Uterus (tissue), 4 donors: ENCODE results near the gene METTL26. TPM values are rescaled to one million over a fixed set of nuclear protein-coding genes. Genes with fewer than 3 reads are reported as not detected.

Experiments
- DNase-seq, 2 donors: peaks; one replicate each; pipeline ENCODE4 v3.0.0-alpha.2; 2019 to 2020
- H3K27ac ChIP-seq, 2 donors: fragments of 200-600 bp; sonication (generic); 1 replicate in 1 of 2; 2 replicates in 1 of 2; pipeline ENCODE4 v1.5.1; 2016 to 2018
- H3K27me3 ChIP-seq, 2 donors: fragments of 200-600 bp; sonication (generic); one replicate each; pipeline ENCODE4 v1.5.1; 2018 to 2019; ENCODE audit warnings: control low read depth in 1 of 2
- H3K36me3 ChIP-seq, 2 donors: fragments of 200-600 bp; sonication (generic); one replicate each; pipeline ENCODE4 v1.5.1; 2019; ENCODE audit warnings: control low read depth in 1 of 2
- H3K4me1 ChIP-seq, 2 donors: fragments of 200-600 bp; sonication (generic); one replicate each; pipeline ENCODE4 v1.5.1; 2018 to 2019; ENCODE audit warnings: control low read depth in 1 of 2
- H3K4me3 ChIP-seq, 2 donors: fragments of 200-600 bp; sonication (generic); 1 replicate in 1 of 2; 2 replicates in 1 of 2; pipeline ENCODE4 v1.5.1; 2018 to 2019; ENCODE audit warnings: mild to moderate bottlenecking in 1 of 2
- H3K9me3 ChIP-seq, 2 donors: fragments of 200-600 bp; sonication (generic); one replicate each; pipeline ENCODE4 v1.5.1; 2019; ENCODE audit warnings: control low read depth in 1 of 2
- CTCF ChIP-seq, 4 experiments: fragments of 200-600 bp in 2 of 4; fragments of 450-650 bp in 2 of 4; sonication (generic) in 2 of 4; IDR thresholded peaks; one replicate each; pipeline ENCODE4 v1.5.1; 2016 to 2019; ENCODE audit warnings: antibody characterized with exemption in 4 of 4, mild to moderate bottlenecking in 2 of 4, moderate library complexity in 1 of 4
- POLR2A ChIP-seq, 2 donors: fragments of 450-650 bp; IDR thresholded peaks; one replicate each; pipeline ENCODE4 v1.6.1; 2016; ENCODE audit warnings: antibody characterized with exemption in 2 of 2, mild to moderate bottlenecking in 1 of 2, moderate library complexity in 1 of 2
- intact Hi-C: fragments of 100-400 bp; cut with DNase I; formaldehyde crosslinking; loops from one replicate; pipeline ENCODE4 v1.15.1; 2023; ENCODE audit warnings: low total_unique reads
- total RNA-seq, 4 donors: library from RNA; depleted of rRNA in 3 of 4; stranded (reverse); fragments of >200 nt in 3 of 4; gene quantifications; one replicate each; pipeline versions ENCODE4 v1.1.0 to v1.2.4, GENCODE V29; 2014 to 2023
- donor health status: DM: yes; HTN: yes; CAD: no.

Gene METTL26
- total RNA-seq, 4 donors from 2014 or later = 29.5 to 171 (median 97.1) TPM

- Histone ChIP-seq H3K9me3 (no peaks in the 10 kb centered on the region), H3K4me1 (peaks cover 0 to 5% of the 10 kb centered on the region in 2 donors), H3K27me3 (no peaks in the 10 kb centered on the region), H3K27ac (peak overlapping the region; percentile 89 to 93), H3K4me3 (no peak overlapping the region), H3K36me3 (no peaks in the 10 kb centered on the region)
- DNase-seq = peak in 1 of 2 donors; percentile 25
- TF ChIP-seq POLR2A (IDR thresholded peaks at IDR 0.05) (no peak), CTCF (IDR thresholded peaks at IDR 0.05) (no peak)
- intact Hi-C loops = no loop called here
These were observed 10.8 kb downstream of the METTL26 start for GRCh38 chr16:625117-625976.

- no peaks in the 10 kb centered on the region for H3K27me3 ChIP-seq
- intact Hi-C loops = no loop called here
- H3K36me3 ChIP-seq = no peaks in the 10 kb centered on the region
- H3K27ac ChIP-seq = peak overlapping the region in 1 of 2 donors; percentile 93
- no peaks in the 10 kb centered on the region for H3K9me3 ChIP-seq
- DNase-seq = no peak
- no peak overlapping the region for H3K4me3 ChIP-seq
- peaks cover 0 to 5% of the 10 kb centered on the region in 2 donors for H3K4me1 ChIP-seq
- TF ChIP-seq POLR2A (IDR thresholded peaks at IDR 0.05) (no peak), CTCF (IDR thresholded peaks at IDR 0.05) (no peak)
These were observed 11.5 kb downstream of the METTL26 start for GRCh38 chr16:624526-625070.

GRCh38 chr16:622920-623280 lies 13.2 kb downstream of the METTL26 start:
- DNase-seq = no peak
- H3K9me3 ChIP-seq = no peaks in the 10 kb centered on the region
- no peaks in the 10 kb centered on the region for H3K27me3 ChIP-seq
- peak overlapping the region; percentile 59 to 73 for H3K27ac ChIP-seq
- intact Hi-C loops = no loop called here
- H3K4me1 ChIP-seq = peaks cover 0 to 5% of the 10 kb centered on the region in 2 donors
- no peaks in the 10 kb centered on the region for H3K36me3 ChIP-seq
- TF ChIP-seq CTCF (IDR thresholded peaks at IDR 0.05) = no peak
- TF ChIP-seq POLR2A (IDR thresholded peaks at IDR 0.05) = no peak
- H3K4me3 ChIP-seq = no peak overlapping the region

GRCh38 chr16:621526-622105 lies 14.5 kb downstream of the METTL26 start:
- Histone ChIP-seq H3K36me3 (no peaks in the 10 kb centered on the region), H3K27ac (peak overlapping the region; percentile 59 to 73)
- peak; percentile 27 to 45 for DNase-seq

More at GRCh38 chr16:621526-622105, 14.5 kb downstream of the METTL26 start:
- Histone ChIP-seq H3K9me3 (no peaks in the 10 kb centered on the region), H3K4me1 (no peaks in the 10 kb centered on the region), H3K4me3 (no peak overlapping the region), H3K27me3 (no peaks in the 10 kb centered on the region)
- TF ChIP-seq POLR2A (IDR thresholded peaks at IDR 0.05) = no peak
- no peak for TF ChIP-seq CTCF (IDR thresholded peaks at IDR 0.05)
- intact Hi-C loops = no loop called here
